ENCODE data around the gene LTC4S.

Gene LTC4S

DNA sequence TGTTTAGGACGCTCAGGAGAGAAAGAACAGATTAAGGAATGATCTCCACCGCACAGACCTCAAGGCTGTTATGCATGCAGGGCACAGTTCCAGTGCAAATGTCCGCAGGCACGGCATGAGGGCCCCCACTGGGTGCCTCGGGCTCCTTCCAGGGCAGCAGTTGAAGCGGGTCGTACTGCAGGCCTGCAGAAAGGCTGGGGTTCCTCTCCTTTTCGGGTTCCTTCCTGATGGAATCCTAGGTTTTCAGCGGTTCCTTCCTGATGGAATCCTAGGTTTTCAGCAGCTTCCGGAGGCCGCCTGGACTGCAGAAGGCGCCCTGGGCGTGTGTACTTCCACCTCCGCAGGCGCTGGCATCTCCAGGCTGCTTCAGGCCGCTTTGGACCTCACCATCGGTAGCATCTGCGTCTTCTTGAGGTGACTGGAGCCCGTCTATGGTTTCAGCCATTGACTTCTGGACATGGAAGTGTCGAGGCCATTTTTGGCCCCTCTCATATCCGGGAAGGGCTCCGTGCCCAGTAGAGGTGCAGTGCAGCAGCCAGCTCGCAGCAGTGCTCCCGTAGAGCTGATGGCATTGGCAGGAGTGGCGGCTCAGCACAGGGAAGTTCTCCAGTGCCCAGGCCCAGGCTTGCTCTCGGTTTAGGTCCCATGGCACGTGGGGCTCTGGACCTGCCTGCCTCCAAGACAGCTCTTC is 18.5 kb downstream of the LTC4S start:
- no peak for DNase-seq

DNA sequence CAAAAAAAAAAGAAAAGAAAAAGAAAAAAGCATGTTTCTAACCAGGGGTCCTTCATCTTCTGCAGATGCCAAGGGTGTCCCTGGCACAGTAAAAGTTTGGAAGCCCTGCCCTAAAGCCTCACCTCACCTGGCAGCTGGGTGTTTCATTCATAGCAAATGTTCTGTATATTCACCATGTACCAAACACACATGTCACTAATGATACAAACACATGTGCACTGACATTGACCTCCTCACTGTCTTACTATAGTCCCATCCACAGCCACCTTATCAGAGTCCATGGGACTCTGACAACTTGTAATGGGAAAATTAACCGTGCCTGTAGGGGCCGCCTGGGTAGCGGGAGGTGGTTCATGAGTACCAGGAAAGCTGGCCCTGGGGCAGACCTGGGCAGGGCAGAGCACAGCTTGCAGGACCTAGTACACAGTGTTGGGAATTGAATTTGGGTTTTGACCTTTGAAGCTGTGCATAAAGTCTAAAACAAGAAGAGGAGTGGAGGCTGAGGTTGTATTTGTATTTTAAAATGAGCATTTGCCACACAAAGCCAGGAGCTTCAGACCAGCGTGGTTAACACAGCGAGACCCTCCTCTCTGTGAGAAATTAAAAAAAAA is 19.3 kb downstream of the LTC4S start:
- no peak for DNase-seq

DNA sequence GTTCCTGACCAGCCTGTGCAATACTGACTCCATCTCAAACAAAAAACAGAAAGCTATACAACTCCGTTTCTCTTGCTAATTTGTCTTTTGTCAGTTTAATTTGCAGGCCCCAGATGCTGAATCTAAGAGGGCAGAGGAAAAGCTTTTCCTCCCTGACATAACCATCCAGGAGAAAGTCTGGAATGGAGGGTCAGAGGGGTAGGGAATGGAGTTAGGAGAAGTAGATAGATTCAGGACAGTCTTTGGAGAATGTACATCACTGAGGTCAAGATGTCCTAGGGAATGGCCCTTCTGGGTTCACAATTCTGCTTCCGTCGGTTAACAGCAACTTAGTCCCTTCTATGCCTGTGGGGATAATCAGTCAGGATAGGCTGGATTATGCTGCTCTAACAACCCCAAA is 20.3 kb downstream of the LTC4S start:
- DNase-seq: no peak

DNA sequence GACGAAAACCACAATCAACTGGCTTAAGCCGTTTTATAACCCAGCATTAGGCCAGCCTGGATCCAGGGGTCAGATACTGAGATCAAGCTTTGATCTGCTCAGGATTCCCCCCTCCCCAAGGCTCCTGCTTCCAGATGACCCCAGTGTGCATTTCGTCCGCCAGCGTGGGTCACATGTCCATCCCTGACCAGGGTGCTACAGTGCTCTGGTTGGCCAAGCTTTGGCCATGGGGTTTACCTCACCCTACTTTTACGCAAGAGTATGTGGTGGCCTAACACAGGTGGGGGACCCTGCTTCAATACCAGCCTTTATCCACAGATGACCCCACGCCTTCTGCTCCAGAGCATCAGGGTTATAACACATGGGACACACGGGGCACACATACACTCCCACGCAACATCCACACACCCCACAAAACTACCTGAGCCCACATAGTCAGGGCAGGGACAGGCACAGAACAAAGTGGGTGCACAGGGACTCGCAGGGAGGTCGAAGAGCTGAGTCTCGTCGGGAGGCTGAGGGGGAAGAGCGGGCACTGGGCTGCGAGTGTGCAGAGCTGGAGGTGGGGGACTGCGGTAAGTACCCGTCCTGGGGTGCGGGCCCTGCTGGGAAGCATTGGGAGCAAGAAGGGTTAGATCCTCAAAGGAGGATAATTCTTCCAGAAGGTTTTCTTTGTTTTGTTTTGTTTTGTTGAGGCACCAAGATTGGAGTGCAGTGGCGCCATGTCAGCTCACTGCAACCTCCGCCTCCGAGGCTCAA is 21.9 kb downstream of the LTC4S start:
- no peak for DNase-seq

DNA sequence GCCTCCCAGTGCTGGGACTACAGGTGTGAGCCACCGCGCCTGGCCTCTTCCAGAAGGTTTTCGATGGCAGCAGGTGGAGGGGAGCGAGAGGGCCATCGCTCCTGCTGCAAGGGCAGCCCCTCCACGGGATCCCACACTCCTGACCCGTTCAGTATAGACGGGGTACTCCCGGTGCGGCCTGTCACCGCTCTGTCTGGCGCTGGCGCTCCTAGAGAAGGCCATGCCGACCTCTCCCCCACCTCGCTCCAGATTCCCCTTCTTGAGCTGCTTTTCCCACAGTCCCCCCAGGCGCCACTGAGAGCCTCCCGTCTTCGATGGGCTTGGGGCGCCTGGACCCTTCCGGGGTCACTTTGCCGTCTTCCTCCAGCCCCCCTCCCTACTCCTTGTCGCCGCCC is 22.6 kb downstream of the LTC4S start:
- DNase-seq: no peak

DNA sequence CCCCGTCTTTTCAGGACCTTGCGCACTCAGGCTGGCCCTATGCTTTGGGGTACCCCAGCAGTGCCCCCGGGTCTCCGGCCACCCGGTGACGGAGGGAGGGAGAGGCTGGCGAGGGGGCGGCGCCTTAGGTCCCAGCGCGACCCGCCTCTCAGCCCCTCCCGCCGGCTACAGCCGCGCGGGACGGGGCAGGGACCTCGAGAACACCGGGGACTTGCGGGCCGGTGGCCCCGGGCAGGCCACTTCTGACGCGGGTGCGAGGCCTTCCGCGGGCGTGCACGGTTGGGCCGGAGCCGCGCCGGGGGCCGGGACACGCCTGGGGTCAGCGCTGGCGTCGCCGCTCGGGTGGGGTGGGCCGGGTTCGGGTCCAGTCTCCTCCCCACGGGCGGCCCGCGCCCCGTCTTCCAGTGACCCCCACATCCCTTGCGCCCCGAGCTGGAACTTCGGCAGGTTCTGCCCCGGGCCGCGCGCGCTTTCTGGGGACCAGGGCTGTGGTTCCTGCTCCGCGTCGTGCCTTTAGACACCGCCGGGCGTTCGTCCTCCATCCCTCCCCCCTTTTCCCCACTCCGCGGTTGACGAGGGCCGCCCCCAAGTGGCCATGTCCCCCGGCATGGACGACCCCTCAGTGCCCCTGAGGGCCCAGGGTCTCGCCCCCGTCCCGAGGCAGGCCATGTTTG is 23.1 kb downstream of the LTC4S start:
- no peak for DNase-seq

DNA sequence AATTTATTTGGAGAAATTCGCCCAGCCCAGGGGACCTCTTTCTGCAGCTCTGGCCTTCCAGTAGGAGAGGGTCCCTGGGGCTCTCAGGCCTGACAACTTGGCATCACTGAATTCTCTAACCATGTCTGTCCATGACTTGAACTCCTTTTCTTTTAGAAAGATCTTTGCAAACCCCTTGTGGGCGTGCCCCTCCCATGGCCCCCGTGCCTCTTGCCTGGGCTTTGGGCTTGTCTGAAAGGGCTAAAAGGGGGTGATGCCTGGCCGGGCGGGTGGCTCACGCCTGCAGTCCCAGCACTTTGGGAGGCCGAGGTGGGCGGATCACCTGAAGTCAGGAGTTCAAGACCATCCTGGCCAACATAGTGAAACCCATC is 23.7 kb downstream of the LTC4S start:
- DNase-seq: no peak

DNA sequence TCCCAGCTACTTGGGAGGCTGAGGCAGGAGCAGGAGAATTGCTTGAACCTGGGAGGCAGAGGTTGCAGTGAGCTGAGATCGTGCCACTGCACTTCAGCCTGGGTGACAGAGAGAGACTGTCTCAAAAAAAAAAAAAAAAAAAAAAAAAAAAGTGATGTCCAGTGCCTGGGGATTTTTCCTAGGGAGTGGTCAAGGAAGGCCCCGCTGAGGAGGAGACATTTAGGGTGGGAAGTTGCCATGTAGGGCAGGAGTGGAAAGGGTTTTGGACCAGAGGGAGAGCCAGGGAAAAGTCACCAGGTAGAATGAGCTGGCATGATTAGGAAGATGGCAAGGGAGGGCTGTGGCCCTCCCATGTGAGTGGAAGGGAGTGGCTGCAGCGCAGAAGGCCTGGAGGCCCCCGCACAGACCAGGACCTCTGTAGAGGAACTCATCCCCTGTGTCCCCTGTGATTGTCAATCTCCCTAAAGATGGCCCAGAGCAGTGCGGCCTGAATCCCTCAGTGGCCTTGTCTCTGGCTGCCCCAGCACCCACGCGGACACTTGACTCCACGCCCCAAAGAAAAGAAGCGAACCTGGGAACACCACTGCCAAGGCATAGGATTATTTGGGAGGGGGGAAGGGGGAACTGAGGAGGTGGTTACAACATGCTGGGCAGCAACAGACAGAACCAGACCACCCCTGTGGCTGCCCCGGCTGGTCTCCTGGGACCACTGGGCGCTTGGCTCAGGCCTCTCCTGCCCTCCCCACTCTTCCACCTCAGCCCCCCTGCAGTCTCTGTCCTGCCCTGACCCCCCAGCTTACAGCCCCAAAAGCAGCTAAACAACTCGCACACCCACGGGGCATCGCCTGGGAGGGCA is 24.3 kb downstream of the LTC4S start:
- DNase-seq: no peak

DNA sequence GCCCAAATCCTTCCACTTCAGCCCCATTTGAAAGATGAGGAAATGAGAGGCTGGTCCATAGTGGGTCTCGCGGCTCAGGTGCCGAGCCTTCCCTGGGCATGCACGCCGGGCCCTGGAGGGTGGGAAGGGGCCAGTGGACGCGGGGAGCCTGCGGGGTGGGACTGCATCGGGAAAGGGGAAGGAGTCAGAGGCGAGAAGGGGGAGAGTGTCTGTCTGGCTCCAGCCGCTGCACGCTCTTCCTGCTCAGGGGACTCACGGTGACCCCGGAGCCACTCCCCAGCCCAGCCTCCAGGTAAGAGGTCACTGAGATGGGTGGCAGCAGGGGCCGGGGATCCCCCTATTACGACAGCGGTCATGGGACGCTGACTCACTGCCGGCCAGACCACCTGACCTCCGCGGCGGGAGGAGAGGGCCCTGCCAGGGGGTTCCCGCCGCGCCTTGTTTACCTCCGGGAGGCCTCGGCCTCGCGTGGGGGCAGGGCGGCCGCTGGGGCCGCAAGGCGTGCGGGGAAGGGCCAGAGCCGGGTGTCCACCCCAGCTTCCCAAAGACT is 25.0 kb downstream of the LTC4S start:
- DNase-seq: peak; percentile 85

DNA sequence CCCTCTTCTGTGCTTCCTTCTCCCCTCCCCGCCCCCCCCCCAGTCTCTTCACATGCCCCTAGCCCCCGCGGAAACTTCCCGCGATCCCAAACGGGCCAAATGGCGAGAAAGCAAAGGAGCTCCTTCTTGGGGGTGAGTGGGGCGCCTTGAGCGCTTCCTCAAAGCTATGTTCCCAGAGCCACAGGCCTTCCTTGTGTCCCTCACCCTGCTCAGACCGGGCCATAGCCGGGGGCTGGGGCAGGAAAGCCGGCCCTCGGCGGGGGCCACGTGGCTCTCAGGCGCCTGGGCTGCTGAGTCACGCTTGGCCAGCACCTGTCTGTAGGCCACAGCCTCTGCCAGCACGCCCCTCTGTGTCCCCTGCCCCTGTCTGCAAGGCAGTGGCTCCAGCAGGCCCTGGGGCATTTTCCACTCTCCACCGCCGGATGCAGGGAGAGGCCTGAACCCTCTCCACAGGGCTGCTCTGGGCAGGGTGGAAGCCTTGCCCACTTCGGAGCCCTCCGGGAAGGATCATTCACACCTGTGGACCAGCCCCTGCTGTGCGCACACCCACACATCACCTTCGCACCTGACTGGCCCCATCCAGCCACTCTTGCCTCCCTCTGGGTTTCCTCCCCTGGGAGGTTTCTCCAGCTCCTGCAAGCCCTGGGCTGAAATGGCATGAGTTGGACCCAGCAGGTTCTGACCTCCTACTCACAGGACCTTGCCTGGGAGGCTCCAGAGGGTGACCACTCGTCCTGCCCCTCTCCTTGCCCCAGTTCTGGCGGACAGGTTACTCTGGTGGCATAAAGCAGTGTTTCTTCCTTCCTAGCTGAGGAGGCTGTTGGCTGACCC is 25.7 kb downstream of the LTC4S start:
- DNase-seq: peak; percentile 49

DNA sequence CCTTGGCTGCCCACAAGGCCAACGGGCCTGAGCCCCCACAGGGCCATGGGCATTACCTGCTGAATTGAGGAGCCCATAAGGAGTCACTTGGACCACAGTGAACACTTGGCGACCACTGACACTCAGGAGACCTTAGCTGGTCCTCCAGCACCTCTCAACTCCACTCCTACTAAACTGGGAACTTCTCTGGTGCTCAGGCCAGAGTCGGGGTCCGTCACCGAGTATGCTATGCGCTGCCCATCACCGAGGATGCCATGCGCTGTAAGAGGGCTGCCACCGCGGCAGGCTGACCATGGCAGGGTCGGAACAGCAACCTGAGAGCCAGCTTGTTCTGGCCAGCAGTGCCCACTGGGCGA is 26.3 kb downstream of the LTC4S start:
- DNase-seq: no peak

DNA sequence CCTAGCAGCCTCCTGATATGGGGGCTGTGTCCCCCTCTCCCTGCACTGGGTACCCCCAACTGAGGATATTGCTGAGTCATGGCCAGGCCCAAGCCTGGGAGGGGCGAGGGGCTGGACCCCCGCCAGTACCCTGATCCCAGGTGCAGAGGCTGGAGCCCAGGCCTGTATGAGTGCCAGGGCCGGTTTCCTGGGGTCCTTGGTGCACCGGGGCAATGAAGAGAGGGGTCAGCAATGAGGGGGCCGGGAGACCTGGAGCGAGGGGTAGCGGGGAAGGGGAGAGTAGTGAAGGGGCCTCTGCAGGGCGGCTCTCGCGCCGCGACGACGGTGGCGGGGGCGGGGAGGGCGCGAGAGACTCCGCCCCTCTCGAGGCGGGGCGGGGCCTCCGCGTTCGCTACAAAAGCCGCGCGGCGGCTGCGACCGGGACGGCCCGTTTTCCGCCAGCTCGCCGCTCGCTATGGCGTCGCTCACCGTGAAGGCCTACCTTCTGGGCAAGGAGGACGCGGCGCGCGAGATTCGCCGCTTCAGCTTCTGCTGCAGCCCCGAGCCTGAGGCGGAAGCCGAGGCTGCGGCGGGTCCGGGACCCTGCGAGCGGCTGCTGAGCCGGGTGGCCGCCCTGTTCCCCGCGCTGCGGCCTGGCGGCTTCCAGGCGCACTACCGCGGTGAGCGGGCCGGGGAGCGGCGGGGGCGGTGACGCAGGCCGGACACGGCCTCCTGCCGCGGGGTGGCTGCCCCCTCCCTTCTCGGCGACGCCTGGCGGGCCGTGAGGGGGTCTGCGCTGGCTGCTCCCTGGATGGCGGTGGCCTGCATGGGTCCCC is 26.9 kb downstream of the LTC4S start, which contains the start of gene SQSTM1:
Gene SQSTM1 (plus strand): TSS at position 423 of the 815 bp plus-strand sequence. CDS start 32 bp downstream, at position 455.
- DNase-seq: peak; percentile 81

DNA sequence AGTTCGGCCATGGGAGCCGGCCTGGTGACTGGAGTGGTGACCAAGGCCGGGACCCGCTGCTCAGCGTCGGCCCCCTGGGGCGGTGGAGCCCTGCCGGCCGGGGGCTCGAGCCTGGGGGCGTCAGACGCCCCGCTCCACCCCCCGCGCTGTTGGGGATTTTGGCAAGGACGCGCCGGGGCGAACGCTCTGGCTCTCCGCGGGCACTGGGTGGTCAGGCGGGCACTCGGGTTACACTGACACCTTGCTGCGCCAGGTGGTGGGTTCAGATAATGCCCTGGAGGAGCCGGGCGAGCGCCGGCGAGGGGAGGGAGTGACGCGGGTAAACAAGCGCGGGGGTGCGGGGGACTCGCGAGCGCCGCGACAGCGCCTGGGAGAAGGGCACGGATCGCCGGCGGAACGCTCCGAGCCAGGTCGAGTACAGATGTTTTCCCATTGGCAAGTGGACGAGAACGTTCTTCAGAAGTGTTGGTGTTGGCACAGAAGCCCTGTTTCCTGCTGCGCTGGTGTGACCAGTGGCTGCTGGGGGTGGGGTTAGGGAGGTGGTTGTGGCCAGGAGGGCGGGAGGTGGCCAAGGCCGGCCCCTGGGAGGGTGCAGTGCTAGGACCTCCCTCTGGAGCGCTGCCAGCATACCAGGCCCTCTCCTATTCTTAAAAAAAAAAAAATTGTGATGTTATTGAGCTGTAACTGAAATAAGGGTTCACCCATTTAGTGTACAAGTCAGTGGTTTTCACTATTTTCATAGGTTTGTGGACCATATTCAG is 27.7 kb downstream of the LTC4S start:
- peak; percentile 92 for DNase-seq

DNA sequence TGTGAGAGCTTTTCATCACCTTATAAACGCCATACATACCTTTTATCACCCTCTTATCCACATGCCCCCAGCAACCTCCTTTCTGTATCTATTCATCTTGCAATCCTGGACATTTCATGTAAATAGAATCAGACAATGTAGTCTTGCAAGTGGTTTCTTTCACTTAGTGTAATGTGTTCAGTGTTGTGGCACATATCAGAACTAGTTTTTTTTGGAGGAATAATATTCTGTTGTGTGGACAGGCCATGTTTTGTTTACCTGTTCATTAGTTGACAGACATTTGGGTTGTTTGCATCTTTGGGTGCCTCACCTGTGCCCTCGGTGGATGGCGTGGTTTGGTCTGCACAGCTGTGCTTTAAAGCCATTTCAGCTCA is 28.3 kb downstream of the LTC4S start:
- no peak for DNase-seq

DNA sequence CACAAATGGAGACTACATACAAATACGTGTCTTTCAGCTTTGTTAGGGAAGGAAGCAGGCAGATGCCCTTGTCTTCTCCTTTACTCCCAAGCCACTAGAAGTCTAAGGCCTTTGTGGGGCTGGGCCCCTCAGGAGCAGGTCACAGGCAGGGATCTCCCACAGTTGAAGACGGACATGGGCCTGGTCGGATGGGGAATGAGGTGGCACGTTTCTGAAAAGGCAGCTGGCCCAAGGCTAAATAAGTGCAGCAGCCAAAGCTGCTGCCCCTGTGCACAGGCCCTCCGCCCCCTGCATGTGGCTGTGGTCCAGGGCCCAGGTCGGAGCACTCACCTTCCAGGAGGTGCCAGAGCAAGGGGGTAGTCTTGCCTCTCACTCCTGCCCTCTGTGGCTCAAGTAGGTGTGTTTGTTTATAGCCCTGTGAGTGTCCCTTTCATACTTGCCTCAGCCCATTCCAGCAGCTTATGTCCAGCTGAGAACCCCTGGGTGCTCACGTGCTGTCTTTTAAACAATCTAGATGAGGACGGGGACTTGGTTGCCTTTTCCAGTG is 28.7 kb downstream of the LTC4S start:
- DNase-seq: no peak

DNA sequence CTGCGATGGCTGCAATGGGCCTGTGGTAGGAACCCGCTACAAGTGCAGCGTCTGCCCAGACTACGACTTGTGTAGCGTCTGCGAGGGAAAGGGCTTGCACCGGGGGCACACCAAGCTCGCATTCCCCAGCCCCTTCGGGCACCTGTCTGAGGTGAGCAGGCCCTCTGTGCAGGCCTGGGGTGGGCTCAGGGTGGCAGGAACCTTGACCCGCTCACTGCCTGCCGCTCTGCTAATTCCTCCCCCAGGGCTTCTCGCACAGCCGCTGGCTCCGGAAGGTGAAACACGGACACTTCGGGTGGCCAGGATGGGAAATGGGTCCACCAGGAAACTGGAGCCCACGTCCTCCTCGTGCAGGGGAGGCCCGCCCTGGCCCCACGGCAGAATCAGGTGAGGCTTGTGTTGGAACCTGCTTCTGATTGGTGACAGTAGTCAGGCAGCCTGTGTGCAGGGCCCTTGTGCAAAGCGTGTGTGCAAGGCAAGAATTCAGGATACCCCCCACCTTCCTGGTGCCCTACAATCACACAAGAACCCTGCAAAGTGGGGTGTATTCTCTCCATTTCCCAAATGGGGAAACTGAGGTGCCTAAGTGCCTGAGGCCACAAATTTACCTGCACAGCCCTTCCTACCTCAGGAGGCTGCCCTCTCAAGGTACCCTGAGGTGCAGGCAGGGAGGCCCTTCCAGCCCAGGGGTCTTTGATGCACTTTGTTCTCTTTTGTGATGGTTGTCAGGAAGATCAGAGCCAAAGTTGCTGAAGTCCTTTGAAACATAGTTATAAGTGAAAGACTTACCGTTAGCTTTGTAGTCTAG is 30.4 kb downstream of the LTC4S start:
- DNase-seq: no peak

DNA sequence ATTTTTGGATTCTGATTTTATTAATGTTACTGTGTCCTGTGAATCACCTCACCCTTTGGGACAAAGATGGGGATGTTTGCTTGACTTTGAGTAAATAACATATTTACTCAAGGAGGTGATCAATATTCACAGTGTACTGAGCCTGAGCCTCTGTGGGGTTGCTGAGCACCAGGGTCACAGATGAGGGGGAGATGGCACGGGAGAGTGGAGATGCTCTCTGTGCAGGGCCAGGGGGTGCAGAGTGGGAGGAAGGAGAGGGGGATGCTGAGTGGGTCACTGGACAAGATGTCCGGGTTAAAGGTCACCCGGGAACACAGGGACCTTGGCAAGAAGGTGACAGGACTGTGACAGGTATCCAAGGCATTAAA is 30.9 kb downstream of the LTC4S start:
- no peak for DNase-seq

DNA sequence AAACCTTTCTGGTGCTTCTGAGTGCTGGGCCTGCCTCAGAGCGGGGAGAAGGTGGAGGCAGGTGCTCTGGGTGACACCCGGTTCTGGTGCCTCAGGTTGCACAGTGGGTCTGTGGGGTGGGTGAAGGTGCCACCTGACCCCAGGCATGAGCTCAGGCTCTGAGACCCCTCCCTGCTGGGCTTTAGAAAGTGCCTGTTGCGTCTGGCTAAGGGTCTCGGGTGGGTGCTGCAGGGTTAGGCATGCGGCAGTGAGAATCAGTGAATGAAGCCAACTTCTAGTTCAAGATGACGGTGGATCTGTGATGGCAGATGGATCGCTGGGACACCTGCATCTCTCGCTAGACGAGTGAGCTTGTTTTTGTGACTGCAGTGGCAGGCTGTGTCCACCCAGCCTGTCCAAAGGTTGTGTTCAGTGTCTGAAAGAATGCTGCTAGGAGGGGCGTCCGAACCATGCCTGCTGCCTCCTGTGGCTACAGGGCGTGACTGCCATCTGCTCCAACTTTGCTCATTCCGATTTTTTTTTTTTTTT is 31.9 kb downstream of the LTC4S start:
- DNase-seq: no peak
